Spleen (tissue), 7 donors: ENCODE data around the gene STAG1.

ENCODE experiments used
- CTCF ChIP-seq, 11 experiments: fragments of 200-600 bp in 7 of 11; fragments of 450-650 bp in 4 of 11; sonication (generic) in 4 of 11; IDR thresholded peaks in 8 of 11; conservative IDR thresholded peaks in 3 of 11; 1 replicate in 7 of 11; 2 replicates in 4 of 11; pipeline versions ENCODE4 v1.4.0 to v1.8.0; 2016 to 2021; ENCODE audit warnings: antibody characterized with exemption in 11 of 11, inconsistent platforms in 4 of 11, mild to moderate bottlenecking in 1 of 11
- POLR2A ChIP-seq, 3 donors: fragments of 450-650 bp; IDR thresholded peaks; one replicate each; pipeline ENCODE4 v1.5.1; 2017; ENCODE audit warnings: antibody characterized with exemption in 3 of 3, mild to moderate bottlenecking in 1 of 3
- donor health status: DM: no; HTN: no; CAD: no; lungs with moderate emphysema.
- donor health status: DM: no; HTN: no; CAD: no.
- donor health status: DM: no; HTN: no; CAD: no.

GRCh38 chr3:136787349-136787748, 35.2 kb upstream of the STAG1 start:
- TF ChIP-seq POLR2A (IDR thresholded peaks at IDR 0.05) (no peak), CTCF (IDR thresholded peaks at IDR 0.05 in 8 of 11, conservative IDR thresholded peaks at IDR 0.05 in 3 of 11) (no peak)
